Activated CD4-positive, CD25-positive, alpha-beta regulatory T cell (primary cell): Measurements from ENCODE around the gene SLC37A2.

Experiments
- DNase-seq, 4 experiments: peaks; one replicate each; lab custom pipeline; 2025; lab: John Stamatoyannopoulos, UW

The SLC37A2 gene

DNA sequence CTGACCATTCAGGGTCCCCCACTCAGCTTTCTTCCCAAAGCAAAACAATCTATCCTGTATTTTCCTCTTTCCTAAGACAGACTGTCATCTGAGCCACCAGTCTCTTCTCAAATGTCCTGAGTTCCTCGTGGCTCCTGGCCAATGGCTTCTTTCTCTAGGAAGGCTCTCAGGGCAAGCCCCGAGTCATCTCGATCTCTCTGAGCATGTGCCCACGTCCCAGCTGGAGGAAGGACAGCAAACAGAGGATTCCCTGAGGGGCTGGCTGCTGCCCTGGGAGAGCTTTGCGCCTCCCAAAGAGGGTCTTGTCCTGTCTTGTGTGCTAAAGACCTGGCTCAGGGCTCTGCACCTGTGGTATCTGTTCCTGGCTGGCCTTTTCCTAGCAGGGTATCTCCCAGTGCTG lies 8.3 kb downstream of the SLC37A2 start:
- no peak for DNase-seq

DNA sequence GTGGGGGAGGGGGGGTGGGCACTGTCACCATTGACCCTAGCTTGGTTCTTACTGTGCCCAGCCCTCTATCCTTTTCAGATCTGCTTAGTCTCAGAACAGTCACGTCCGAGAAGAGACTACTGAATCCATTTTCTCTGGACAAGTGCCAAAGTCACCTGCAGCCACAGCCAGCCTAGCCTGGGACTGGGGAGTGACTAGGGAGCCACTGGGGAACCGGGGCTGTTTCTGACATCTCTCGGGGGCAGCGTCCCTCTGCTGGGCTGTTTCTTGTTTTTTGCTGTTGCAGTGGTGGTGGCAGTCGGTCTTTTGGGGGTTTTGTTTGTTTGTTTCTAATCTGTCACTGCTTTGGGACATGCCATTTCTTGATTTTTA lies 8.7 kb downstream of the SLC37A2 start:
- no peak for DNase-seq

DNA sequence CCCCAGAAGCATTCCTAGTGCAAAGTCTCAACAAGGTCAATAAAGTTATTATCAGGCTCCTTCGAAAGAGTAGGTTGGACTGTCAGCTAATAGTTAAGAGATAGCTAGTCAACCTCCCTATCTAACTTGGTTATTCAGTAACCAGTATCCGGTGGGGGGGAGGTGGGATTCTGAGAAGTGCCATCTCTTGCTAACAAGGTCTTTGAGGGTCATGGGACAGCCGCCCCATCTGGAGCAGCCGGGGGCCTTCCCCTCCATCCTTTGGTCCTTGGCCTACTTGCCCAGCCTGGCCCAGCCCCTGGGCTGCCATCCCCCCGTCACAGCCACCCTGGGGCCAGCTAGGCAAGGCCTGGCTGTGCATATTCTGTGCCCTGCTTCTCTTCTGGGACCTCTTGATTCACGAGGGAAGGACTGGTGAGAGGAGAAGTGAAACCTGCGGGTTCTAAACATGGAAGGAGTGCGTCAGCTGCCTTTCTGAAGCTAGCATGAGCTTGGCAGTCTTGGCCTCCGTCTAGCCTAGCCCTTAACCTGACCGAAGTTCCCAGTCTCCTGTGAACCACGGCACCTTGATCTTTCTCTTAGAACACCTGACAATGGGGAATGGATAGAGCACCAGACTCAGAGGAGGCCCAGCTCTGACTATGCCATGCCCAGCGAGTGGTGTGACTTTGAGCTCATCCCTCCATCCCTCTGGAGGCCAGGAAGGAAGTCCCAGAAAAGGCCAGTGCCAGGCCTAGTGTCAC lies 9.3 kb downstream of the SLC37A2 start:
- DNase-seq, result no peak

DNA sequence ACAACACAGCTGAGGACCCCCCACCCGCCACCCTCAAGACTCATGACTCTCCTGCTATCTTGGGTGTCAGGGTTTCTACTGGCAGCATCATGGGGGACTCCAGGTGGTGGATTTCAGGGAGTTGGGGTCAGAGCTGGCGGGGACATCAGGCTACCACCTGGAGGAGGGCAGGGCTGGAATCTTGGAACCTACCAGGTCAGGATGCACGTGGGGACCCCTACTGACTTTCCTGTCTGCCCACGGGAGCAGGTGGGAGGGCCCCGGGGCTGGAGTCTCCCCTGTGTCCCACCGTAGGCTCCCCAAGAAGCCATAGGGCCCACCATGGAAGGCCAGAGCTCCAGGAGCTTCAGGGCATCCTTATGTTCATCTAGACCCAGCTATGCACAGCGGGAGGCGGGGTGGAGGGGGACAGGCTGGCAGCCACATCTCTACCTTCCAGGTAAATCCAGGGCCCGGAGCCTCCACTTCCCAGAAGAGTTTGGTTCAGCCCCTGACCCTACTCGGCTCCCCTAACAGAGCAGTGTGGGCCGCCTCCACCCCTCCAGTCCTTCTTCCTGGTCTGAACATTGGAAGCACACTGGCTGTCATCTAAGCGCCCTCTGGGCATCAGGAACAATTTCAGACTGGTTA lies 10.0 kb downstream of the SLC37A2 start:
- no peak for DNase-seq

DNA sequence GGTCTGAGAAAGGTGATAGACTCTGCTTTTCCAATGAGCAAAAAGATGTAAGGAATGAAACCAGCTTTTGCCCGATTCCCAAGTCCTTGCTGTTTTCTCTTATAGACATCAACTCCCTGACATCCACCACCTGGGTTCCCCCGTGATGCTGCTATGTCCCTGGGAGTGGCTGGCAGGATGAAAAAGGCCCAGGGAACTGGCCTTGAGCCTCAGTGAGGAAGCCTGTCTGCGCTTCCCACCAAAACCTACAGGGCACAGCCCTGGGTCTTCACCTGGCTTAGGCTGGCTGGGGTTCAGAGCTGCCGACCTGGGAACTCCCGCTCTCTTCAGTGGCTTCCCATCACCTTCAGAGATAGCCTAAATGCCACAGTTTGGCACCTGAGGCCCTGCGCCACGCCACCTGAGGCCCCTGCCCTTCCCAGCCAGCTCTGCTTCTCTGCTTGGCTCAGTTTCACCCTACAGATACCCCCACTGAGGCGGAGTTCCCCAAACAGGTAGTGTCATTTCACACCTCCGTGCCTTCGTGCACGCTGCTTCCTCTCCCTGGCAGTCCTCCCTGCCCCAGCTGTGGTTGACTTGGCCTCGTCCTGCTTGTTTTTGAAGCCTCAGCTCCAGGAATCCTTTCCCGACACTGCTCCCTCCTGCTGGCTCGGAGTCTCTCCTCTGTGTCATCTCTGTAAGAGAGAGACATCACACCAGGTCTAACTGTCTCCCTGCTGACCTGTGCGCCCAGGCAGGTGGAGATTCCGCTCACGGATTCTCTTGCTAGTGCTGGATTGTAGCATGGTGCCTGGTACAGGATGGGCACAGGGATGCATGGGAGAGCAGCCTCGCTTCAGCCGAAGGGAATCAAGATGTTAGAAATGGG lies 10.7 kb downstream of the SLC37A2 start:
- no peak for DNase-seq

DNA sequence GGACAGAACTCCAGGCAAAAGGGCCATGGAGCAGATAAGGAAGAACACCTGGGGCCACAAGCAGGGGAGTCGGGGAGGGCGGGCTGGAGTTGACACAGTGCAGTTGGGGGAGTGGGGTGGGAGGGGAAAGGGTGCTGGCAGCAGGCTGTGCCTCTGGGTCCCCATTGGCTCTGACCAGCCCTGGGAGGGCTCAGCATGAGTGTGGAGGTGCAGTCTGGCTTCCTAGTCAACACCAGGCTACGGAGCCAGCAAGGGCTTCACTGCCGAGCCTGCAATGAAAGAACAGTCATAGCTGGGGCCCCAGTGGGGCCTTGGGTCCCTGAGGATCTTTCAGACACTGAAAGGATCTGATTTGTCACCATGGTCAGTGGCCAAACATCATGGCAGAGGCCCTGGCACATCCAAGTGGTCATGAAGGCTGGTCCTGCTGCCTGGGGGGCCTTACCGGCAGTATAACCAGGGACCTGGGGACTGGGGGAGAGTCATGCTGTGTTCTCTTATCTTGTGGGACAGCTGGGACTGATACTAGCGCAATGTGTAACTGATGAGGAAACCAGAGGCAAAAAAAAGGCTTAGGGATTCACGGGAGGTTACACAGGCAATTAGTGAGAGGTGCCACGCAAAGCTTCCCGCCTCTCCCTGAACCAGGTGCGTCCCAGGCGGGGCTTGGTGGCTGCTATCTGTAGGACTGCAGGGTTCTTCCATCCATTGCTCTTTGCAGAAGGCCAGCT lies 11.6 kb downstream of the SLC37A2 start:
- DNase-seq, result no peak

DNA sequence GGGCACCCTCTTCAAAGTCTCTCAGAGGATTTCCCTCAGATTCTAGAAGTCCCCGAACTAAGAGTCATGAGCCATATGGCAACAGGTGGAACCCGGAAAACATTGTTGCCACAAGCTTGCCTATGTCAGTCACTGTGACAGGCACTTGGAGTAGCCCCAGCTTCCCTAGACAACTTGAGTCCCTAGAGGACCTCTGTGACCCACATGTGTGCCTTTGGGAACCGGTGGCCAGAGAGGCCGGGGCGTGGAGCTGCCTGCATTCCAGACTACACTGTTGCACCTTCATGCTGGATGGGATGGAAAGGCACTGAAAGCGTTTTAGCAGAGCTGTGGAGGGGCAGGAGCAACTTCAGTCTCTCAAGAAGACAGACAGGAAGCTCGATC lies 12.1 kb downstream of the SLC37A2 start:
- DNase-seq, result no peak

DNA sequence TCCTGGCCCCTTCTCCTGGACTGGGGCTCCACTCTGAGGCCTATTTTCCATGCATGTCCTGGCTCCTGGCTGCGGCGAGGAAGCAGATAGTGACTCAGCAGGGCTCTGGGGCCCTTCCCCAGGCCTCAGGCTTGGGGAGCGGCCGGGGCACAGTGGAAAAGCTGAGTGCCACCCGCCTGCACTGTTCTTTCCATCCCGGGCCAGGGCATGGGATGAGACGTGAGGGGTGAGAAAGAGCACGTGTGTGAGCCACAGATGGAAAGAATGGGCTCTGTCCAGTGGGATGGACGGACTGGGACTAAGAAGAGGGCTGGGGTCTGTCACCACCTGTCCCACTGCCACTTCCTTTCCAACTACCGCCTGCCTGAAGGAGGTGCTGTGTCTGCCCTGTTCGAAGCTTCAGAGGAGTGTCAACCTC lies 12.8 kb downstream of the SLC37A2 start:
- no peak for DNase-seq

DNA sequence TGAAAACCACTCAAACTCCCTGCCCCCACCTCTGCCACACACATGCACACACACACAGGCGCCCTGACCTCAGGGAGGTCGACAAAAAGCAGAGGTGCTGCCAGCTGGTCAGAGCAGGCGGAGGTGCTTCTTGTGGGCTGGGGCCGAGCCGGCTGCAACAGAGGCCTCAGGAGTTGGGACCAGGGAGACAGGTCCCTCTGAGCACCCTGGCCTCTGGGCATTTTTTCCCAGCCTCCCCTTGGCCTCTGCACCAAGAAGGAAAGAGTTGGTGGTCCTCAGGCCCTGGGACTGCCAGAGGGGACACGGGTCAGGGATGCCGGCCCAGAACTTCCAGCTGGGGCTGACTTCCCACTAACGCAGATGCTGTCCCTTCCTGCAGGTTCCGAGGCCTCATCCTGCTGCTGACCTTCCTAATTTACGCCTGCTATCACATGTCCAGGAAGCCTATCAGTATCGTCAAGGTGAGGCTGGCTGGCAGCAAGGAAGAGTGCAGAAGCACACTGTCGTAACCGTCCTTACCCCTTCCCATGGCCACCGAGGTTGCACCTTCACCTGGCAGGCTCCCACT lies 13.4 kb downstream of the SLC37A2 start:
- DNase-seq, result no peak

DNA sequence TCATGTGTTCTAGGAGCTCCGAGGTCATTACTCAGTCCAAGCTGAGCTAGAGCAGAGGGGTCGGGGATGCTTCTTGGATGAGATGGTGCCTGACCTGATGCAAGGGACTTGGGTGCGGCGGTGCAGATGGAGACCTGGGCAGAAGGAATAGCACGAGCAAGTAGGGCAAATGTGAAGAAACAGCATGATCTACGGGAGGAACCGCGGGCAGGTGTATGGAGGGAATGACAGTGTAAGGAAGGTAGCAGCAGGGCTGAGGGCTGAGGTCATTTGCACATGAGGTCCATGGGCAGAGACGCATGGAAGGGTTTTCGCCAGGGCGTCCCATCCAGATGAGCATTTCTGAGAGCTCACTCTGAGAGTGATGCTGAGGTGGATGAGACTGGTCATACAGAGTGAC lies 14.9 kb downstream of the SLC37A2 start:
- DNase-seq, result no peak

DNA sequence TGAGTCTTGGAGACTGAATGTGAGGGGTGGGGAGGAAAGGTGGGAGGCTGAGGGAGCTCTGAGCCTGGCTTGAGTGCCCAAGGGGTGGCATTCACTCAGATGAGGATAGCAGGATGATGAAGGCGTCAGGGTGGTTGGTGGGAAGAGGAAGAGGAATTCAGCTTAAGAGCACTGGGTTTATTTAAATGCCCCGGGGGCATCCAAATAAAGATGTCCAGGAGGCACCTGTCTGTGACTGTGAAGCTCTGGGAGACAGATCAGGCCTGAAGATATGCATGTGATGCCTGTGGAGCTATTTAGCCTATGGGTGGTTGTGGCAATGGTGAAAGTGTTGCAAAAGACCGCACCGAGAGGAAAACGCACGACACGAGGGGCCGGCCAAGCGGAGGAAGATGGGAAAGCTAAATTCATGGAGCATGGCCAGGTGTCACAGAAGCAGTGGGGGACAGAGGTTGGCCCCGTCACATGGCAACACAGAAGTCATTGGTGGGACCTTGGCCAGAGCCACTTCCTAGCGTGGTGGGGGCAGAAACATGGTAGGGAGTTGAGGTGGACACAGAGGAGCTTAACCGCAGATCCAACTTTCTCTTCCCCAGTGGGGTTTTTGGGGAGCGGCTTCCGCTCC lies 15.5 kb downstream of the SLC37A2 start:
- no peak for DNase-seq

DNA sequence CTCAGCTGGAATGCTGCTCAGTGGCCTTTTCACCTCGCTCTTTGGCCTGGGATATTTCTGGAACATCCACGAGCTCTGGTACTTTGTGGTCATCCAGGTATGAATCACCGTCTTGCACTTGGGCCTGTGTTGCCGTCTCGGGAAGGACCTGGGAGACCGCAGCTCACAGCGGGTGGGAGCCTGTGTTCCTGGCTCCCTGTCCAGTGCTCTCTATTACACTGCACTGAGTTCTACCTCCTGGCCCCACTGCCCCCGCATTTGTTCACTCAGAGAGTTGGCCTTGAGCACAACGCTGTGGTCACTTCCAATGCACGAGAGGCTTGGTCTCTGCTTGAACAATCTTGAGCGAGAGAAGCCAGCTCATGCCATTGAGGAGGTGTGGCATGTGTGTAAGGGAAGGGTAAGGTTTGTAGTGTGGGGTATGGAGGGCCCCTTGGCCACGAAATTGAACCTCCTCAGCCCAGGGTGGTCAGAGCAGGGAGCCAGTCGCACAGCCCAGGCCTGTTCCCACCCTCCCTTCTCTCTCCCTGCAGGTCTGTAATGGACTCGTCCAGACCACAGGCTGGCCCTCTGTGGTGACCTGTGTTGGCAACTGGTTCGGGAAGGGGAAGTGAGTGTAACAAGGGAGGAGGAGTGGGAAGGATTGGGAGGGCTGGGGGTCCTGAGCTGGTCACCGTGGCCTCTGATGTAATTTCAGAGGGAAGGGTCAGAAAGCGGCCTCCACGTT lies 16.2 kb downstream of the SLC37A2 start:
- DNase-seq, result no peak

DNA sequence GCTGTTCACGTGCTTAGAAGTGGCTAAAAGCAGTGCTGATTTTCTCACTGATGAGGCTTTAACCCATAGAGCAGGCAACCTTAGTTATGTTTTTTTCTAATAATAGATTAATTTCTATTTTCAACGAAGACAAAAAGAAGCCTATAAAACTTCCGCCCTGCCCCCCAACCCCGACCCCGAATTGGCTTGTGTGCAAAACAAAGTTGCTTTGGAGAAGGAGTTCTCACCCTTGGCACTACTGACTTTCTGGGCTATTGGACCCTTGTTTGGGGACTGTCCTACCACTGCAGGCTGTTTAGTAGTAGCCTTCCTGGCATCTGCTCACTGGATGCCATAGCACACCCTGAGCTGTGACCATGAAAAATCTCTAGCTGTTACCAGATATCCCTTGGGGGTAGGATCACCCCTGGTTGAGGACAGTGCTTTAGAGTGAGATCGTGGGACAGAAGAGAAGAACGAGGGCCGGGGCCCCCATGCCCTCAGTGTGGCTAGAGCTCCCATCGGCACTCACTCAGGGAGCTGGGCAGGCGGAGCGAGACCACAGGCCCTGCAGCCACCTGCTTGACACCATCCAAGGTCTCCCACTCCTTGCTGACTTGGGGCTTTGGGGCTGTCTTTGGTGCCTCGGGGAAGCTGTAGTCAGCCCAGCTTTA lies 16.9 kb downstream of the SLC37A2 start:
- DNase-seq, result no peak

DNA sequence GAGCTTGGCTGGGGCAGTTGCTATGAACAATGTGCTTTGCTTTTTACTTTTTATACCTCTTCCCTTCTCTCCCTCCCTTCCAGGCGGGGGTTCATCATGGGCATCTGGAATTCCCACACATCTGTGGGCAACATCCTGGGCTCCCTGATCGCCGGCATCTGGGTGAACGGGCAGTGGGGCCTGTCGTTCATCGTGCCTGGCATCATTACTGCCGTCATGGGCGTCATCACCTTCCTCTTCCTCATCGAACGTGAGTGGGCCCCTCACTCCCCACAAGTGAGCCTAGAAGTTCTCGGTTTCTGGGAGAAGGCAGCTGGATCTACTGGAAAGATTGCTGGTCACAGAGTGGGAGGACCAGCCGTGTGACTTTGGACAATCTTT lies 17.4 kb downstream of the SLC37A2 start:
- DNase-seq, result no peak

DNA sequence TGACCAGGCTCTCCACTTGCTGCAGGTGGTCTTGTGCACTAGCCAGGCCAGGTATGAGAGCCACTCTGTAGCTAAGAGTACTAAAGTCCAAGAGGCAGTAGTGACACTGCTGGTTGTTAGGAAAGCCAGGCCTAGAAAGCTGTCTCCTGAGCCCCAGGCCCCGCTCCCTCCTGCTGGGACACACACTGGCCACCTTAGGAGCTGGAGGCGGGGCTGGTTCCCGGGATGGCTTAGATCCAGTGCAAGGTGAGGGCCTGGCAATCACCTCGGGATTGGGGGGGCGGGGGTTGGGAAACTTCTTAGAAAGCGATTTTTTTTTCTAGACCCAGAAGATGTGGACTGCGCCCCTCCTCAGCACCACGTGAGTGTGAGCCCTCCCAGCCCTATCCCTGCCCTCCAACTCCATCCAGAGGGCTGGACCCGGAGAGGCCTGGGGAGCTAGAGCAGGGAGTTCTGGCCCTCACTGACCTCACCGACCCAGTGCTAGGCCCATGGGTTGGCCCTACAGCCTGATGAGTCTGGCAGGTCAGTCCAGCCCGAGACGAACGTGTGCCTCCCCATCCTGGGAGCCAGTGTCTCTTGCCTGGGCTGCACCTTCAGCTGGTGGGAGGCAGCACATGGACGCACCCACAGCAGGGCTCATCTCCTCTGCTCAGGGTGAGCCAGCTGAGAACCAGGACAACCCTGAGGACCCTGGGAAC lies 18.1 kb downstream of the SLC37A2 start:
- no peak for DNase-seq

DNA sequence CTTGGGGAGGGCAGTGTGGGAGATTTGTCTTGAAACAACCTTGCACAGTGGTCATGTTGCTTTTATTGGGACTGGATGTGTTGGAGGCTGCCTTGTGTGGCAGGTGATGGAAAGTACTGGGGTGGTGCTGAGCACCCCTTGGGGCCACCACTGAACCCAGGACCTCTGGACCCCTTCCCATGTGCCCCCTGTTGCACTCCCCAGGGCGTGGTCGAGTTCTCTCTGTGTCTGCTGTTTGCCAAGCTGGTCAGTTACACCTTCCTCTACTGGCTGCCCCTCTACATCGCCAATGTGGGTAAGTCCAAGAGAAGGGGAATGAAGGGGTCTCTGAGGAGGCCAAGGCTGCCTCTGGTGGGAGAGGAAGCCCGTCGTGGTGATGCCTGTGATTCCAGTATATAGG lies 18.9 kb downstream of the SLC37A2 start:
- DNase-seq, result no peak

DNA sequence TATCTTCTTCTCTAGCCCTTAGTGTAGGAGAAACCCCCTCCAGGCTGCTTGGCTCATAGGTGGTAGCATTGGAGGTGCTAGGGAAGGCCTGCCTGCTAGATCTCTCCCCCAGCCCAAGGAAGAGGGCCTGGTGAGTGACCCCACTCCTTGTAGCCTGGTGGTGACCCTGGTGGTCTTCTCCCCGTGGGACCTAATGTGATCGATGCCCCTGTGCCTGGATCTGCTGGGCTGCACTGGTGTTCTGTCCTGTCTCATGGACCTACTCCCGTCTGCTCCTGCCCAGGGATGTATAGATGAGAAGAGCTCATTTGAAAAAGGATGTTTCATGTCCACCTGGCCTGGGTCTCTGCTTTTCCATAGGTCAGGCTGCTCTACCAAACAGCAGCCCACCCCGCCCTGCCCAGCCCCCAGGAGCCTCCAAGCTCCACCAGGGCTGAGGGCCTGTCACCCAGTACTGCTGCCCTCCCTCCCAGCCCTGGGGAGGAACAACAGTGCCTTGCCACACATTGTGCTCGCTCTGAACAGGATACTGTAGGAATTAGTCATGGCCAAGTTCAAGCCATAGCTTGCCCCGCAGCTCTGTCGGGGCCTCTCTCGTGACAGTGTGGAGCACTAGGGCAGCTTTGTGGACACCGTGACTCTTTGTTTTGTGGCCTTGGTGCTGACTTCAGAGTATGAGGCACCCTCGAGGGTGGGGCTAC lies 19.7 kb downstream of the SLC37A2 start:
- no peak for DNase-seq

DNA sequence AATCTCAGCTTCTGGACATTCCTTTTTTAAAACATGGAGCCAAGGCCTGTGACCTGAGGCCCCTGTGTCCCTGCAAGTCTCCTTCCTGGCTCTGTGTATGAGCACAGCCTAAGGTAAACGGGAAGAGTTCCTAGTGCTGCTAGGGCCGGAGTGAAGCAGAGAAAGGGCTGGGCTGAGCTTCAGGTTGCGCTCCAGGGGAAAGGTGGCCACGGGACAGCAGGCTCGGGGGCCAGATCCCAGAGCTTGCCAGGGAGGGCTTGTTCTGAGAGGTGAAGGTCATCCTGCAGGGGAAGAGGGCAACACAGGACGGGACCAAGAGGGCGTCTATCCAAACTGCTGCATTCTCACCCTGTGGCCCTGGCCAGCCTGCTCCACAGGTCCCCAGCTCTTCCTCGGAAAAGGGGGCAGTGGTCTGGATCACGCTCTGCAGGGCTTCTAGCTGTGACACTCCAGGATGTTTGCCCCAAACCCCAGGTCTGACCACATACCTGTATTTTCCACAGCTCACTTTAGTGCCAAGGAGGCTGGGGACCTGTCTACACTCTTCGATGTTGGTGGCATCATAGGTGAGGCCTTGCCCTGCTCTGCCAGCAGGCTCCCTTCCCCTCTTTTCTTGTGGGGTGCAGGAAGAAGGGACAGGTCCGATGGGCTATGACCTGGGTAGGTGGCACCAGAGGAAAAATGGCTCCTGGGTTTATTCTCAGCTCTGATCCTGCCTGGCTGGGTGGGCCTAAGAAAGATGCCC lies 20.4 kb downstream of the SLC37A2 start:
- DNase-seq, result no peak

DNA sequence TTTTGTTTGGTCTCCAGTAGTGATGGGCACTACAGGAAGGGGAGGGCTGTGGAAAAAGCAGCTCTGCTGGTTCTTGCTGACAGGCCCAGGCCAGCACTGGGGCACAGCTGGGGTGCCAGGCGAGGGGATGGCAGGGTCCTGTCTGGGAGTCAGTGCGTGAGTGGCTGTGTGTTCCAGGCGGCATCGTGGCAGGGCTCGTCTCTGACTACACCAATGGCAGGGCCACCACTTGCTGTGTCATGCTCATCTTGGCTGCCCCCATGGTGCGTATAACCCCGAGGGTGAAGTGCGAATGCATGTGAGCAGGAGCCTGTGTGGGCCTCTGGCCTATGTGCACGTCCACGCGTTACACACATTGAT lies 20.9 kb downstream of the SLC37A2 start:
- no peak for DNase-seq
